DMS114 treated with DMSO at 0.1 percent for 48 hours (cell line): Measurements from ENCODE around the gene SUPT3H.
"Not testable (repeated sequence)": the region's sequence is repeated elsewhere in the genome, so short reads cannot be mapped to it uniquely, and the experiment has no call there.

ENCODE experiments used
- DNase-seq: peaks from one replicate; lab custom pipeline; 2025; ENCODE audit not compliant: unreplicated experiment; lab: John Stamatoyannopoulos, UW

SUPT3H gene

GRCh38 chr6:45074439-45074838 is 303.3 kb downstream of the SUPT3H start:
- no peak for DNase-seq

DNA sequence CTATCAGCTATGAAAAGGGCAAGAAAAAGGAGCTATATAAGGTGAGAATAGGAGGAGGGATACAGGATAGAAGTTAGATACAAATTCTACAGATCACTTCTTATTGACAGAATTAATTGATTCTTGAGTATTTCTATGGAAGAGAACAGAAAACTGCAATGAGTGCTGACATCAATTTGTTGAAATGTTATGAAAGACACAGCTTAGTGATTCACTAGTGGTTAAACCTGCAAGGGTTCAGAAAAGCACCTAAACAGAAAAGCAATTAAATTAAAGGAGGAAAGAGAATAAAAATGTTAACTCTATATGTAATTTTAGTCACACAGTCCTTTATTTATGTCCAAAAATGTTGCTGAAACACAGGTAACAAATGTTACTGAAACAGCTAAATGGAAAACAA is 304.0 kb downstream of the SUPT3H start:
- DNase-seq = no peak

- no peak for DNase-seq
Measured at GRCh38 chr6:45072673-45073072, 305.1 kb downstream of the SUPT3H start.

DNA sequence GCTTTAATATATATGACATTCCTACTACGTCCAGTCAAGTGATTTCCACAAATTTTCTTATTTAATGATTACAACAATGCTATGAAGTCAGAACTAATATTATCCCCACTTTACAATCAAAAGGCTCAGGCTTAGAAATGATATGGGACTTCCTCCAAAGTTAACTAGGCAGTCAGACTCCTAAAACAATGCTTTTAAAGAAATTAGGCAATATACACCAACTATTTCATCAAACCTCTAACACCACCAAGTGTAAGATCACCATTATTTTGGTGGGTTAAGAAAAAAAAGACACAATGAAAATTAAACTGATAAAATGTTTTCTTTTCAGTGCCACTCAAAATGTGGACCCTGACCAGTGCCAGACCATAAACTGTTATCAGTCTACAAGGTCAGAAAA is 305.7 kb downstream of the SUPT3H start:
- no peak for DNase-seq

DNA sequence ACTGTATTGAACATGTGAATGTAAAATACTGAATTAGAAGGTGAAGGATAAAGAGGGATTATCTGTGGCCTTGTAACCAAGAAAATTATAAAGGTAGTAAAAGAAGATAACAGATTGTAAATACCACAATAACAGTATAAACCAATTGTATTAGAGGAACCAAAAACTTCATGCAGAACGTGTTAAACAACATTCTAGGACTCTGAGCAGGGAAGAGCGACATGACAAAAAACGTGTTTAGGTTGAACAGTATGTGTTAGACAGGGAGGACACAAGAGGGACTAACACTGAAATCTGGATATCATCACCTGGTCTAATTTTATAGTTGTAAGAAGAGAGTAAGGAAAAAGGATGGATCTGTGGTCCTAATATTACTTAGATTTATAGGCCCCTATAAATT is 308.6 kb downstream of the SUPT3H start:
- DNase-seq = no peak

- DNase-seq = not testable (repeated sequence)
Measured at GRCh38 chr6:45067446-45067845, 310.3 kb downstream of the SUPT3H start.

GRCh38 chr6:45062659-45063058 is 315.1 kb downstream of the SUPT3H start:
- not testable (repeated sequence) for DNase-seq

GRCh38 chr6:45057711-45058110 is 320.0 kb downstream of the SUPT3H start:
- DNase-seq = no peak

- DNase-seq = no peak
Measured at GRCh38 chr6:45054610-45055009, 323.1 kb downstream of the SUPT3H start.

DNA sequence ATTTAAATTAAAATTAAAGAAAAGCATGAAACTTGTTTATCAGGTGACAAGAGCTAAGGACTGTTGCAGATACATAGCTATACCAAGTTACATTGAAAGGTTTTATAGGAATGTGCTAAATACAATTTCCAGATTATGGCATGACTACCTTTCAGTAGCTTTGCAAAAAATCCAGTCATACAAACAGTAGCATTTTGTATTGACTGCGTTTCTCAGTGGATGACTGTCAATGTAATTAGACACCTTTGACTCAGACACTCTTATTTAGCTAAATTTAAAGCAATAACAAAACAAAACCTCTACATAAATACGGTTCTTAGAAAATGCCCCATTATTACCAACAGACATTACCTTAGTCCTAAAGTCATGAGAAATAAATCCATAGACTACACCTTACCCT is 325.4 kb downstream of the SUPT3H start:
- no peak for DNase-seq

- DNase-seq = no peak
Measured at GRCh38 chr6:45049188-45049843, 328.4 kb downstream of the SUPT3H start.

- no peak for DNase-seq
Measured at GRCh38 chr6:45047573-45047972, 330.2 kb downstream of the SUPT3H start.

DNA sequence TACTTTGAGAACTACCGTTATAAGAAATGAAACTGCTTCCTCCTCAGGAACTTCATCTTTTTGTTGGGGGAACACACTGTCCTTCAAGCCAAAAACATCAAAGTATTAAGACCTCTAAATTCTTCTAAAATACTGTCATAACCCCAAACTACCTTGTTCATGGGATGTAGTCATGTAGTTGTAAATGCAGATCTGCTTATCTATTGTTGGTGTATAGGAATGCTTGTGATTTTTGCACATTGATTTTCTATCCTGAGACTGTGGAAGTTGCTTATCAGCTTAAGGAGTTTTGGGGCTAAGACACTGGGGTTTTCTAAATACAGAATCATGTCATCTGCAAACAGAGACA is 332.5 kb downstream of the SUPT3H start:
- DNase-seq = no peak

- DNase-seq = no peak
Measured at GRCh38 chr6:45044510-45045252, 333.1 kb downstream of the SUPT3H start.

DNA sequence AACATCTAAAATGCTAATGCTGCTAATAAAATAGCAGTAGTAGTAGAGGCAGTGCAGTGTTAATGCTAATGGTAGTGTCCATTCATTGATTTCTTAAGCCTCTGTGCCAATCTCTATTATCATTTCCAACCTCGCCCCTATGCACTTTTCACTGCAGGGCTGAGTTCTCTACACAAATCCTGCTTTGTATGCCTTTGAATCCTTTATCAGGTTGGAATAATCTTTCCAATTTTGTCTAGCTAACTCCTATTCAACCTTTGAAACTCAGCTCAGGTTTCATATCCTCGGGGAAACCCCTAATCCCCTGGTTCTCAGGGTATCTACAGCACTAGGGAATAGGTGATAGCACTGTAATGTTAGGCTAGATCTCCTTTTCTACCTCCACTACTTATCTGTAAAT is 333.6 kb downstream of the SUPT3H start:
- no peak for DNase-seq

- not testable (repeated sequence) for DNase-seq
Measured at GRCh38 chr6:45042673-45043072, 335.1 kb downstream of the SUPT3H start.

DNA sequence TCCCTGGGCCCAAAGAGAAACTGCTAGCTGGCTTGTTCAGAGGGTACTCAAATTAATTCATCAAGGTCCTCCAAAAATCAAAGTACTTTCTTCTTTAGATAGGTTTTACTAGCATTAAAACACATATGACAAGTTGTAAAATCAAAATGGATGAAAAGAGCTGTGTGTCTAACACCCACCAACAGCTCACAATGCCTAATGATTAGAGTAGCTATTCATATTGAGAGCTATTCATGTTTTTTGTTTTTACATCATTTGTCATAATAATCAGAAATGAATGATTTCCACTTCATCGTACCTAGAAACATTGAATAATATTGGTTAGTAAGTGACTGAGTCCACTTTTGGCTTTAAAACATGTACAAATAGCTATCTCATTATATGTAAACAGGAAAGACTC is 339.5 kb downstream of the SUPT3H start:
- no peak for DNase-seq

DNA sequence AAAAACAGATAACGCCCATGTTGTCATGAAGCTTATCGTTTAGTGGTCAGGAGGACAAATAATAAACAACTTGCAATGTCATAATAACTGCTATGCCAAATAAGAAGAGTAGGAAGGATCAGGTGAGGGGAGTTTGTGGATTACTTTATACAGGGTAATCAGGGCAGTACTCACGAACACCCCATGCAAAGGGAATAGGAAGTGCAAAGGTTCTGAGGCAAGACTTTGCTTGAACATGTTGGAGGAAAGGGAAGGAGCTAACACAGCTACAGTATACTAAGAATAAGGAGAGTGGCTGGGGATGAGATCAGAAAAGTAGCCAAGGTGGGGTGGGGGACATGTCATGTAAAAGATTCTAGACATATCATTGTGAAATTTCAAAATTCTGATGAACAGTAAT is 341.6 kb downstream of the SUPT3H start:
- DNase-seq = no peak

GRCh38 chr6:45032426-45032825 is 345.3 kb downstream of the SUPT3H start:
- DNase-seq = no peak

GRCh38 chr6:45031601-45032000 is 346.1 kb downstream of the SUPT3H start:
- no peak for DNase-seq

DNA sequence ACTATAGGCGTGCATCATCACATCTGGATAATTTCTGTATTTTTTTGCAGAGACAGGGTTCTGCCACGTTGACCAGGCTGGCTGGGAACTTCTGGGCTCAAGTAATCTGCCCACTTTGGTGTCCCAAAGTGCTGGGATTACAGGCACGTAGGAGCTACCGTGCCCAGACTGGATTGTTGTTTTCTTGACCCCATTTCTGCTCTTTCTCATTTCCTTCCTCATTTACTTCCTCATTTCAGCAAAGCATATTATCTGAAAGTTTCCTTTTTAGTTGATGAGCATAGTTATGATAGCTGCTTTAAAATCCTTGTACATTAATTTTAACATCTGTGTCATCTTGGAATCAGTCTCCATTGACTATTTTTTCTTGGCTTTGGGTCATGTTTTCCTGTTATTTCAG is 350.6 kb downstream of the SUPT3H start:
- DNase-seq = no peak

DNA sequence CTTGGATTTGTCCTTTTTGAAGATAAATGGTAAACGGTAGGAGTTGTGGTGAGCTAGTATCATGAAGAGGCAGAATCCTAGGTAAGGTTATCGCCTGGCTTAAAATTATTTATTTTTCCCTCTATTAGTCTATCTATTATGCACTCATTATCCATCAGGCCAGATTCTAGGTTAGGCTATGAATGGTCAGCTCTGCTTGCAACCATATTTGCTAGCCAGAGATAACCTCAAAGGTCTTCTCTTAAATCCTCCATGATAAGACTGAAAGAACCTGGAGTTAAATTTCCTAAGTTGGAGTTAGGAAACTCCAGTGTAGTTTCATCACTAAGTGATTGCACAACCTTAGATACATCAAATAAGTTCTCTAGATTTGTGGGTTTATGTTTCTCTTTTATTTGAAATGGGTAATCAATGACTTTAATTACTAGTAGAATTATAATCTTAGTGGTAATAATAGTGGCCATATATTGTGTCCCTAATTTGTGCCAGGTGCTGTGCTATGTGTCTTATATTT is 351.7 kb downstream of the SUPT3H start:
- no peak for DNase-seq

DNA sequence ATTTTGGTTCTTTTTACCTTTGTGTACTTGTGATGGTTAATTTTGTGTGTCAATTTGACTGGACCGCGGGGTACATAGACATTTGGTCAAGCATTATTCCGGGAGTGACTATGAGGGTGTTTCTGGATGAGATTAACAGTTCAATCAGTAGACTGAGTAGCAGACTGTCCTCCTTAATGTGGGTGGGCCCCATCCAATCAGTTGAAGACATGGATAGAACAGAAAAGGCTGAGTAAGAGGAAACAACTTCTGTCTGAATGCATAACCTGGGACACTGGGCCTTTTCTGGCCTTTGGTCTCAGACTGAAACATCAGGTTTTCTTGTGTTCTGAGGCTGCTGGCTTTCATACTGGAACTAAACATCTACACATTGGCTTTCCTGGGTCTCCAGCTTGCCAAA is 353.1 kb downstream of the SUPT3H start:
- no peak for DNase-seq
